OCI-LY1 (cell line): ENCODE data around the gene SETMAR.

ENCODE experiments used
- H2AFZ ChIP-seq: fragments of 200-600 bp; sonication (generic), shearing (Covaris generic); 2 replicates; pipeline ENCODE4 v1.6.0; 2014; ENCODE audit warnings: antibody characterized with exemption, mild to moderate bottlenecking, low read length
- H3F3A ChIP-seq: fragments of 200-600 bp; sonication (generic), shearing (Covaris generic); 2 replicates; pipeline ENCODE4 v1.6.0; 2014; ENCODE audit warnings: mild to moderate bottlenecking, antibody characterized with exemption, low read length, moderate library complexity; ENCODE audit not compliant: insufficient read depth
- H3K27ac ChIP-seq: fragments of 200-600 bp; sonication (generic); 2 replicates; pipeline ENCODE4 v1.5.1; 2014; ENCODE audit warnings: low read length, mixed run types, mild to moderate bottlenecking, low read depth; ENCODE audit not compliant: poor library complexity, severe bottlenecking
- H3K27me3 ChIP-seq: fragments of 200-600 bp; sonication (generic); 2 replicates; pipeline ENCODE4 v1.6.0; 2014; ENCODE audit warnings: antibody characterized with exemption, mild to moderate bottlenecking, low read length, moderate library complexity; ENCODE audit not compliant: insufficient read depth
- H3K36me3 ChIP-seq: fragments of 200-600 bp; sonication (generic); 2 replicates; pipeline ENCODE4 v1.6.1; 2014; ENCODE audit warnings: mild to moderate bottlenecking, antibody characterized with exemption, low read length, moderate library complexity, mixed read lengths; ENCODE audit not compliant: insufficient read depth
- H3K4me1 ChIP-seq: fragments of 200-600 bp; sonication (generic); 2 replicates; pipeline ENCODE4 v1.5.1; 2014; ENCODE audit warnings: mild to moderate bottlenecking, low read length, moderate library complexity; ENCODE audit not compliant: insufficient read depth, severe bottlenecking
- H3K4me2 ChIP-seq: fragments of 200-600 bp; sonication (generic), shearing (Covaris generic); 2 replicates; pipeline ENCODE4 v1.6.1; 2014; ENCODE audit warnings: low read length
- H3K4me3 ChIP-seq: fragments of 200-600 bp; sonication (generic); 2 replicates; pipeline ENCODE4 v1.5.1; 2014; ENCODE audit warnings: low read length, low read depth, mild to moderate bottlenecking, mixed read lengths; ENCODE audit not compliant: poor library complexity, severe bottlenecking
- H3K79me2 ChIP-seq: fragments of 200-600 bp; shearing (Covaris generic); 2 replicates; pipeline ENCODE4 v1.6.1; 2016; ENCODE audit warnings: mixed run types, low read length, mixed read lengths; ENCODE audit not compliant: insufficient read depth
- H3K9ac ChIP-seq: fragments of 200-600 bp; sonication (generic), shearing (Covaris generic); 2 replicates; pipeline ENCODE4 v1.6.1; 2014; ENCODE audit warnings: mild to moderate bottlenecking, low read length, mixed read lengths
- H3K9me2 ChIP-seq: fragments of 200-600 bp; sonication (generic), shearing (Covaris generic); 2 replicates; pipeline ENCODE4 v1.6.1; 2014; ENCODE audit warnings: low read depth, mild to moderate bottlenecking, low read length, mixed read lengths
- H3K9me3 ChIP-seq: fragments of 200-600 bp; shearing (Covaris generic); 2 replicates; pipeline ENCODE4 v1.6.1; 2014; ENCODE audit warnings: low read length, mixed read lengths
- H4K20me1 ChIP-seq: fragments of 200-600 bp; sonication (generic), shearing (Covaris generic); 2 replicates; pipeline ENCODE4 v1.6.0; 2016; ENCODE audit warnings: mild to moderate bottlenecking, low read length; ENCODE audit not compliant: insufficient read depth
- CTCF ChIP-seq: fragments of 200-600 bp; sonication (generic), shearing (Covaris generic); IDR thresholded peaks from 2 replicates; pipeline ENCODE4 v1.5.1; 2017; ENCODE audit warnings: mild to moderate bottlenecking, antibody characterized with exemption, low read length, moderate library complexity, mixed read lengths
- EZH2 ChIP-seq: fragments of 200-600 bp; sonication (generic), shearing (Covaris generic); IDR thresholded peaks from 2 replicates; pipeline ENCODE4 v1.8.0; 2017; ENCODE audit warnings: borderline replicate concordance, mixed run types, mild to moderate bottlenecking, antibody characterized with exemption, low read length, moderate library complexity, mixed read lengths

Gene SETMAR

GRCh38 chr3:4281991-4282390, 21.2 kb upstream of the SETMAR start:
- Histone ChIP-seq H3K9ac (no peak overlapping the region), H2AFZ (no peak overlapping the region), H3K9me2 (no peaks in the 10 kb centered on the region), H3F3A (no peaks in the 10 kb centered on the region), H3K27me3 (peaks cover 3% of the 10 kb centered on the region; the same call in 1 of the 2 replicates), H3K4me2 (no peak overlapping the region), H3K9me3 (no peaks in the 10 kb centered on the region), H3K4me1 (no peaks in the 10 kb centered on the region), H4K20me1 (no peaks in the 10 kb centered on the region), H3K79me2 (no peaks in the 10 kb centered on the region), H3K27ac (no peak overlapping the region), H3K36me3 (no peaks in the 10 kb centered on the region), H3K4me3 (no peak overlapping the region)
- no peak for TF ChIP-seq EZH2
- no peak for TF ChIP-seq CTCF

- Histone ChIP-seq H3K36me3 (no peaks in the 10 kb centered on the region), H3K4me3 (no peak overlapping the region), H3K27ac (no peak overlapping the region), H3K9ac (no peak overlapping the region), H3F3A (no peaks in the 10 kb centered on the region), H2AFZ (no peak overlapping the region), H4K20me1 (no peaks in the 10 kb centered on the region), H3K4me1 (no peaks in the 10 kb centered on the region), H3K4me2 (no peak overlapping the region), H3K79me2 (no peaks in the 10 kb centered on the region), H3K9me3 (no peaks in the 10 kb centered on the region), H3K9me2 (no peaks in the 10 kb centered on the region), H3K27me3 (peaks cover 3% of the 10 kb centered on the region; the same call in 1 of the 2 replicates)
- TF ChIP-seq EZH2, result no peak
- no peak for TF ChIP-seq CTCF
Measured at GRCh38 chr3:4284865-4285264, 18.3 kb upstream of the SETMAR start.

GRCh38 chr3:4289044-4289443, 14.1 kb upstream of the SETMAR start:
- no peaks in the 10 kb centered on the region for H4K20me1 ChIP-seq
- H3K9me3 ChIP-seq, result no peaks in the 10 kb centered on the region
- TF ChIP-seq EZH2, result no peak
- TF ChIP-seq CTCF, result no peak
- H3K4me3 ChIP-seq, result no peak overlapping the region
- H3K79me2 ChIP-seq, result no peaks in the 10 kb centered on the region
- no peak overlapping the region for H3K27ac ChIP-seq
- no peaks in the 10 kb centered on the region for H3K36me3 ChIP-seq
- no peak overlapping the region for H3K9ac ChIP-seq
- no peaks in the 10 kb centered on the region for H3F3A ChIP-seq
- H2AFZ ChIP-seq, result no peak overlapping the region
- H3K27me3 ChIP-seq, result no peaks in the 10 kb centered on the region
- no peaks in the 10 kb centered on the region for H3K9me2 ChIP-seq
- H3K4me1 ChIP-seq, result no peaks in the 10 kb centered on the region
- no peak overlapping the region for H3K4me2 ChIP-seq
